Stomach (tissue), 9 donors: ENCODE measurements around the gene NCDN. TPM values are rescaled to one million over a fixed set of nuclear protein-coding genes. Genes with fewer than 3 reads are reported as not detected.
A peak's percentile ranks its signal among the peaks of the same experiment; 100 is the strongest.

Source experiments
- DNase-seq, 2 donors: peaks; one replicate each; pipeline versions ENCODE4 v3.0.0 to v3.0.0-alpha.2; 2013 to 2019
- H3K27ac ChIP-seq, 5 donors: fragments of 200-600 bp in 4 of 5; sonication (generic) in 4 of 5; one replicate each; pipeline ENCODE4 v1.5.1; 2013 to 2019; ENCODE audit warnings: mild to moderate bottlenecking in 1 of 5, moderate library complexity in 1 of 5
- H3K27me3 ChIP-seq, 3 donors: fragments of 200-600 bp; sonication (generic); one replicate each; pipeline ENCODE4 v1.5.1; 2017 to 2019; ENCODE audit warnings: mixed run types in 1 of 3
- H3K36me3 ChIP-seq, 4 donors: fragments of 200-600 bp; sonication (generic); 1 replicate in 3 of 4; 2 replicates in 1 of 4; pipeline ENCODE4 v1.5.1; 2016 to 2019
- H3K4me1 ChIP-seq, 4 donors: fragments of 200-600 bp; sonication (generic); one replicate each; pipeline ENCODE4 v1.5.1; 2016 to 2019
- H3K4me3 ChIP-seq, 4 donors: fragments of 200-600 bp; sonication (generic) in 3 of 4; one replicate each; pipeline ENCODE4 v1.5.1; 2016 to 2019; ENCODE audit warnings: mild to moderate bottlenecking in 1 of 4
- H3K9me3 ChIP-seq, 4 donors: fragments of 200-600 bp; sonication (generic); one replicate each; pipeline ENCODE4 v1.5.1; 2016 to 2019
- EP300 ChIP-seq: sonication (generic); formaldehyde crosslinking; IDR thresholded peaks from one replicate; pipeline ENCODE4 v1.6.1; 2017; ENCODE audit warnings: antibody characterized with exemption
- POLR2A ChIP-seq, 4 donors: fragments of 450-650 bp; IDR thresholded peaks; one replicate each; pipeline ENCODE4 v1.6.1; 2016; ENCODE audit warnings: antibody characterized with exemption in 4 of 4, control low read depth in 2 of 4, mild to moderate bottlenecking in 1 of 4, moderate library complexity in 1 of 4
- POLR2AphosphoS5 ChIP-seq, 3 donors: sonication (generic); formaldehyde crosslinking; IDR thresholded peaks; one replicate each; pipeline ENCODE4 v1.6.1; 2016; ENCODE audit warnings: antibody characterized with exemption in 3 of 3
- WGBS, 5 donors: extraction: QIAGEN DNeasy Blood & Tissue Kit in 3 of 5; methylation state at CpG; one replicate each; pipeline versions ENCODE4 v1.1.5 to v1.1.7; 2013 to 2018; 5-methylcytosine and 5-hydroxymethylcytosine counted together
- intact Hi-C: fragments of 100-400 bp; cut with DNase I; formaldehyde crosslinking; loops from one replicate; pipeline ENCODE4 v1.15.1; 2023; ENCODE audit warnings: low total_unique reads
- polyA plus RNA-seq, 3 donors: library from polyadenylated mRNA; stranded (reverse); fragments of 200-250 nt; gene quantifications; one replicate each; pipeline ENCODE4 v1.2.3, GENCODE V29; 2013
- total RNA-seq, 5 donors: library from RNA; depleted of rRNA; stranded (reverse); fragments of >200 nt; gene quantifications; one replicate each; pipeline versions ENCODE4 v1.1.0 to v1.2.3, GENCODE V29; 2014 to 2016
- TF ChIP-seq, protein P1 (sequence below), 7 experiments: fragments of 450-650 bp in 4 of 7; fragments of 200-600 bp in 3 of 7; sonication (generic) in 3 of 7; IDR thresholded peaks; one replicate each; pipeline ENCODE4 v1.5.1; 2016 to 2019; ENCODE audit warnings: antibody characterized with exemption in 7 of 7, control low read depth in 2 of 7, mild to moderate bottlenecking in 1 of 7
- donor health status: healthy with polysubstance abuse.
- donor health status: Bipolar disorder and iron deficiency.
- donor health status: healthy.

Gene NCDN
- total and polyA plus RNA-seq, 8 donors: 5.3 to 92.9 (median 12.4) TPM

DNA sequence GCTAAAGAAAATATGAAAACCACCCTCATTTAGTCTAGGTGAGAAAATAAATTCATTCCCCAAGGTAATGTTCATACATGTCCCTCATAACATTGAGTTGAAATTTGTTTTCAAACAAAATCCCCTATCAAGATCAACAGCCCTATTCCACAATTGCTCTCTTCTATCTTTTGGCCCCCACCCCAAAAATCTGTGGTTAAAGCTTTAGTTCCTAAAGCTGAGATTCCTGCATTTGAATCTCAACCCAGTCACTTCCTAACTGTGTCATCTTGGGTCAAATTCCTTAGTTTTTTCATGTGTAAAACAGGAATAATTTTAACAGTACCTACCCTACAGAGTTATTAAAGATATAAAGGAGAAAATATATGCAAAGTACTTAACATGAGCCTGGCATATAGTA lies 22.4 kb upstream of the NCDN start:
- intact Hi-C loops: no loop called here
- Histone ChIP-seq H3K4me3 (no peak overlapping the region), H3K4me1 (peaks cover 23 to 61% (median 35%) of the 10 kb centered on the region in 4 donors), H3K27ac (no peak overlapping the region), H3K36me3 (peaks cover 8 to 20% (median 12%) of the 10 kb centered on the region in 4 donors), H3K9me3 (no peaks in the 10 kb centered on the region), H3K27me3 (no peaks in the 10 kb centered on the region)
- DNase-seq: no peak
- TF ChIP-seq, protein P1, sequence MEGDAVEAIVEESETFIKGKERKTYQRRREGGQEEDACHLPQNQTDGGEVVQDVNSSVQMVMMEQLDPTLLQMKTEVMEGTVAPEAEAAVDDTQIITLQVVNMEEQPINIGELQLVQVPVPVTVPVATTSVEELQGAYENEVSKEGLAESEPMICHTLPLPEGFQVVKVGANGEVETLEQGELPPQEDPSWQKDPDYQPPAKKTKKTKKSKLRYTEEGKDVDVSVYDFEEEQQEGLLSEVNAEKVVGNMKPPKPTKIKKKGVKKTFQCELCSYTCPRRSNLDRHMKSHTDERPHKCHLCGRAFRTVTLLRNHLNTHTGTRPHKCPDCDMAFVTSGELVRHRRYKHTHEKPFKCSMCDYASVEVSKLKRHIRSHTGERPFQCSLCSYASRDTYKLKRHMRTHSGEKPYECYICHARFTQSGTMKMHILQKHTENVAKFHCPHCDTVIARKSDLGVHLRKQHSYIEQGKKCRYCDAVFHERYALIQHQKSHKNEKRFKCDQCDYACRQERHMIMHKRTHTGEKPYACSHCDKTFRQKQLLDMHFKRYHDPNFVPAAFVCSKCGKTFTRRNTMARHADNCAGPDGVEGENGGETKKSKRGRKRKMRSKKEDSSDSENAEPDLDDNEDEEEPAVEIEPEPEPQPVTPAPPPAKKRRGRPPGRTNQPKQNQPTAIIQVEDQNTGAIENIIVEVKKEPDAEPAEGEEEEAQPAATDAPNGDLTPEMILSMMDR (IDR thresholded peaks at IDR 0.05): no peak
- no peak for TF ChIP-seq EP300

DNA sequence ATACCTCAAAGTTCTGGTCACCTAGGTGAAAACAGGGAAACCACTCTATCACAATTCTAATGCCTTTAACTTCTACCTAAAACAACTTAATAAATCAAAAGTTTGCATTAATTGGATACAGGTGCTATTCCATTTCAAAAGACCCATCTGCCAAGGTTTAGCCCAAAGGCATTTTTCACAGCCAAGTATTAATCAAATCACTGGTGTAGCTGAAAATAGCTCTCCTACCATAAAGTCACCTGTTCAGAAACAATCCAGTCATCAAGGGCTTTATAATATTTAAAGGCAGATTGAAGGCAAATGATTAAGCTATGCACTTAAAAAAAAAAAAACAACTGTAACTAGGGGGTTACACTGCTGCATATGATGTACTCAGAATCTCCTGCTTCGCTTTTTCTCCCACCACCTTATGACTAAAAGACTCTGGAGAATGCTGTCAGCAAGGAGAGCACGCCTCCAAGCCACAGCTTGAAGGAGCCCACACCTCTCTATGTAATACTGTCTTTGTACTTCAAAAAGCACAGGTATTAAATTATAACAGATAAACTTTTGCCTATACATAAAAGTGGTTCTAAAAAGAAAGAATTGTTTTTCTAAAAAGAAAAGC lies 20.9 kb upstream of the NCDN start:
- no peak overlapping the region for H3K27ac ChIP-seq
- WGBS, 5 donors: 80 to 98% (median 93%) methylated on average over 2 of the region's 2 CpGs
- no peaks in the 10 kb centered on the region for H3K9me3 ChIP-seq
- no peak overlapping the region for H3K4me3 ChIP-seq
- peaks cover 0 to 6% (median 0%) of the 10 kb centered on the region in 4 donors for H3K36me3 ChIP-seq
- intact Hi-C loops: no loop called here
- H3K4me1 ChIP-seq: peaks cover 29 to 72% (median 45%) of the 10 kb centered on the region in 4 donors
- no peaks in the 10 kb centered on the region for H3K27me3 ChIP-seq
- DNase-seq: no peak
- TF ChIP-seq, protein P1 (IDR thresholded peaks at IDR 0.05): no peak
- no peak for TF ChIP-seq POLR2AphosphoS5 (IDR thresholded peaks at IDR 0.05)
- no peak for TF ChIP-seq POLR2A (IDR thresholded peaks at IDR 0.05)
- no peak for TF ChIP-seq EP300

DNA sequence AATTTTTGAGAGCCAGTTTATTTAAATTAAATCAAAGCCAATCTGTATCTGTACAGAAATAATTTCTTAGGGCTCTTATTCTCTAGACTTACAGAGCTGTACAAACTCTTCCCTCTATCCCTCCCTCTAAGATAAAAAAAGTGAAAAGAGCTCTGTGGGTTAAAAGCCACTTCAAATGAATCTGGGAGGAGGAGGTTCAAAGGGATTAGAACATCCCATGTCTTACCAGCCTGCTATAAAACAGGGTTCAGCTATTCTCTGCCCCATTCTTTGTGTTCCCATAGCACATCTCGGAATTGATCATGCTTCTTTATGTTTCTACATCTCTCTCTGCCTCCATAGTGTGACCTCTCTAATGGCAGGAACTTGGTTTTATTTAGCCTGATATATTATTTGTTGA lies 19.8 kb upstream of the NCDN start:
- Histone ChIP-seq H3K27me3 (no peaks in the 10 kb centered on the region), H3K4me1 (peaks cover 29 to 76% (median 49%) of the 10 kb centered on the region in 4 donors), H3K36me3 (no peaks in the 10 kb centered on the region), H3K9me3 (no peaks in the 10 kb centered on the region), H3K4me3 (no peak overlapping the region), H3K27ac (peak overlapping the region in 2 of 5 donors; percentile 4)
- WGBS, 5 donors: 85 to 97% (median 95%) methylated on average over 1 of the region's 1 CpG
- intact Hi-C loops: no loop called here
- no peak for DNase-seq
- TF ChIP-seq EP300: no peak
- no peak for TF ChIP-seq POLR2A (IDR thresholded peaks at IDR 0.05)
- TF ChIP-seq, protein P1 (IDR thresholded peaks at IDR 0.05): no peak
- no peak for TF ChIP-seq POLR2AphosphoS5 (IDR thresholded peaks at IDR 0.05)

DNA sequence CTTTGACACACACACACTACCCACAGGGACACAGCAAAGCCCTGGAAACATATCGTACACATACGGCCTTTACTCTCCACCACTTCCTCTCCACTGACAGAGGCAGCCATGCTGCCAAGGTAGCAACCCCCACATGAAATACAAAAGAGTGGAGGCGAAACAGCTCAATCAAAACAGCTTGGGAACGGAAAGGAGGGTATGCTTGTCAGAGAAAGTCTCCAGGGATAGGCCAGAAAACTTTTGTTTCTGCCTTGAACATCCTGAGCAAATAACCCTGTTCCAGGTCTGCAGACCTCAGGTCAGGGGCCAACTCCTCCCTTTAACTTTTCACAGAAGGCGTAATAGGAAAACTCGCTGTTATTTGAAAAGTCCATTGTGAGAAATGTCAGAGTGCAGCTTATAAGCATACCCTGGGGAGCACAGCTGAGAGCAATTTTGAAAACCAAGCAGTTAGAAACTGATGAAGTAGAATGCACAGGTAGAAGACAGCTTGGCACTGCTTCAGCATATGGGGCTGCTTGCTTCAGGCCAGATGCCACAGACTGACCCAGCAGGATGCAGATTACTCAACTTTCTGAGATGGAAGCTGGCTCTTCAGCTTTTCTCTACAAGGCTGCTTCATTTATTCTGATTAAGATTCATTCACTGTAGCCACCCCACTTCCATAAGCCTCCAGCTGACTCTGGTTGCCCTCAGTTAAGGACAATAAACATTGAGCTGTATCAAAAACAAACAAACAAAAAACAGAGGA lies 18.4 kb upstream of the NCDN start:
- Histone ChIP-seq H3K27ac (peak overlapping the region; percentile 1 to 69 (median 52)), H3K4me1 (peaks cover 23 to 68% (median 42%) of the 10 kb centered on the region in 4 donors), H3K9me3 (no peaks in the 10 kb centered on the region), H3K4me3 (no peak overlapping the region), H3K27me3 (no peaks in the 10 kb centered on the region), H3K36me3 (peaks cover 0 to 4% (median 0%) of the 10 kb centered on the region in 4 donors)
- 55 to 73% (median 62%) methylated on average over 6 of the region's 6 CpGs for WGBS, 5 donors
- TF ChIP-seq, protein P1 (IDR thresholded peaks at IDR 0.05): no peak
- TF ChIP-seq POLR2A (IDR thresholded peaks at IDR 0.05): no peak
- DNase-seq: peak in 1 of 2 donors; percentile 45
- intact Hi-C loops: no loop called here
